IPS-18c (cell line): ENCODE measurements around the gene GXYLT2.

Experiments
- H3K4me3 ChIP-seq: 2 replicates; pipeline ENCODE4 v1.7.0; 2013; ENCODE audit warnings: low read depth, mild to moderate bottlenecking, low read length, moderate library complexity; ENCODE audit not compliant: insufficient read depth
- H3K9me3 ChIP-seq: one replicate; pipeline ENCODE4 v1.6.1; 2013; ENCODE audit warnings: mild to moderate bottlenecking, low read length, moderate library complexity; ENCODE audit not compliant: control insufficient read depth, insufficient read depth

GXYLT2 gene

DNA sequence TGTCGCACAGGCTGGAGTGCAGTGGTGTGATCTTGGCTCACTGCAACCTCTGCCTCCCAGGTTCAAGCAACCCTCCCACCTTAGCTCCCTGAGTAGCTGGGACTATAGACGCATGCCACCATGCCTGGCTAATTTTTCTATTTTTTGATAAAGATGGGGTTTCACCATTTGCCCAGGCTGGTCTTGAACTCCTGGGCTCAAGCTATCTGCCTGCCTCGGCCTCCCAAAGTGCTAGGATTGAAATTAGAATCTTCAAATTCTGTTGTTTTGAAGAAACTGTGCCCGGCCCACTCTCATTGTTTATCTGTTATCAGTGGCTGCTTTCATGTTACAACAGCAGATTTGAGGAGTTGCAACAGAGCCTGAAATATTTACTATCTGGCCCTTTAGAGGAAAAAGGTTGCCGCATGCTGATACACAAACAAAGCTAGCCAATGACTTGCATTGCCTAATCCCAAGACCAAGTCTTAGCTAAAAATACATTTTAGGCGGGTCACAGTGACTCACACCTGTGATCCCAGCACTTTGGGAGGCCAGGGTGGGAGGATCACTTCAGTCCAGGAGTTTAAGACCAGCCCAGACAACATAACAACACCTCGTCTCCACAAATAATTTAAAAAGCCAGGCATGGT lies 65.6 kb downstream of the GXYLT2 start:
- Histone ChIP-seq H3K9me3 (no peaks in the 10 kb centered on the region), H3K4me3 (no peak overlapping the region)

- H3K4me3 ChIP-seq: no peak overlapping the region
- no peaks in the 10 kb centered on the region for H3K9me3 ChIP-seq
Observed at GRCh38 chr3:72957297-72957696, 69.5 kb downstream of the GXYLT2 start.

- H3K9me3 ChIP-seq: no peaks in the 10 kb centered on the region
Observed at GRCh38 chr3:72959336-72959735, 71.5 kb downstream of the GXYLT2 start.

GRCh38 chr3:72960812-72961518 lies 73.1 kb downstream of the GXYLT2 start:
- H3K4me3 ChIP-seq: no peak overlapping the region
- H3K9me3 ChIP-seq: no peaks in the 10 kb centered on the region

More at GRCh38 chr3:72959336-72959735, 71.5 kb downstream of the GXYLT2 start:
- no peak overlapping the region for H3K4me3 ChIP-seq

GRCh38 chr3:72961752-72962151 lies 73.9 kb downstream of the GXYLT2 start:
- Histone ChIP-seq H3K4me3 (no peak overlapping the region), H3K9me3 (no peaks in the 10 kb centered on the region)

GRCh38 chr3:72962317-72962716 lies 74.5 kb downstream of the GXYLT2 start:
- no peaks in the 10 kb centered on the region for H3K9me3 ChIP-seq
- H3K4me3 ChIP-seq: no peak overlapping the region

GRCh38 chr3:72964633-72965032 lies 76.8 kb downstream of the GXYLT2 start:
- no peaks in the 10 kb centered on the region for H3K9me3 ChIP-seq
- H3K4me3 ChIP-seq: no peak overlapping the region

GRCh38 chr3:72968266-72968664 lies 80.4 kb downstream of the GXYLT2 start:
- H3K9me3 ChIP-seq: no peaks in the 10 kb centered on the region
- H3K4me3 ChIP-seq: no peak overlapping the region

DNA sequence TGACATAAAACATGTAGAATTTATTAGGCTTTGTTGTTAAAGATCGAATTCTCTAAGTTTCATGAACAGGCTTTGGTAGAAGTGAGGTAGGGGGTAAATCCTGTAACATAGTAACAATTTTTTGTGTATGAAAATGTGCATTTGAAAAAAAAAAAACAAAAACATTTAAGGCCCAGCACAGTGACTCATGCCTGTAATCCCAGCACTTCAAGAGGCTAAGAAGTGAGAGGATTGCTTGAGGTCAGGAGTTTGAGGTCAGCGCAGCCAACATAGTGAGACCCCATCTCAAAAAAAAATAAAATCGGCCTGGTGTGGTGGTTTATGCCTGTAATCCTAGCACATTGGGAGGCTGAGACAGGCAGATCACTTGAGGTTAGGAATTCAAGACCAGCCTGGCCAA lies 81.9 kb downstream of the GXYLT2 start:
- no peak overlapping the region for H3K4me3 ChIP-seq
- no peaks in the 10 kb centered on the region for H3K9me3 ChIP-seq

DNA sequence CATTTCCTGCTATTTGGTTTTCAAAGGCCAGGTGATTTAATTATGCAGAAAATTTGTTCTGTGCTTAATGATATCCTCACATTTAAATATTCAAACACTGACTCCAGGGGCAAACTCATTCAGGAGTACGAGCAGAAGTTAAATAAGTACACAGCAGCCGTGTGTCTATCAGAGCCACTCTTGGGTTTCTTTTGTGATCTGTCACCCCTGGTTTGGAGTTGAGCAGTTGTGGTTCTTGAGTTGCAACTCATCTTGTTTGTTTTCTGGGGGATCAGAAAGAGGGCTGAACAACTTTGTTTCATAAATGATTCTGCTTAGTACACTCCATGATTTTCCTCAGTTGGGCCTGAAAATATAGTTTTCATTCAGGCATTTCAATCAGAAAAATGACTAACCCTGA lies 83.1 kb downstream of the GXYLT2 start:
- Histone ChIP-seq H3K4me3 (no peak overlapping the region), H3K9me3 (no peaks in the 10 kb centered on the region)

- H3K4me3 ChIP-seq: no peak overlapping the region
- no peaks in the 10 kb centered on the region for H3K9me3 ChIP-seq
Observed at GRCh38 chr3:72972706-72973030, 84.8 kb downstream of the GXYLT2 start.

DNA sequence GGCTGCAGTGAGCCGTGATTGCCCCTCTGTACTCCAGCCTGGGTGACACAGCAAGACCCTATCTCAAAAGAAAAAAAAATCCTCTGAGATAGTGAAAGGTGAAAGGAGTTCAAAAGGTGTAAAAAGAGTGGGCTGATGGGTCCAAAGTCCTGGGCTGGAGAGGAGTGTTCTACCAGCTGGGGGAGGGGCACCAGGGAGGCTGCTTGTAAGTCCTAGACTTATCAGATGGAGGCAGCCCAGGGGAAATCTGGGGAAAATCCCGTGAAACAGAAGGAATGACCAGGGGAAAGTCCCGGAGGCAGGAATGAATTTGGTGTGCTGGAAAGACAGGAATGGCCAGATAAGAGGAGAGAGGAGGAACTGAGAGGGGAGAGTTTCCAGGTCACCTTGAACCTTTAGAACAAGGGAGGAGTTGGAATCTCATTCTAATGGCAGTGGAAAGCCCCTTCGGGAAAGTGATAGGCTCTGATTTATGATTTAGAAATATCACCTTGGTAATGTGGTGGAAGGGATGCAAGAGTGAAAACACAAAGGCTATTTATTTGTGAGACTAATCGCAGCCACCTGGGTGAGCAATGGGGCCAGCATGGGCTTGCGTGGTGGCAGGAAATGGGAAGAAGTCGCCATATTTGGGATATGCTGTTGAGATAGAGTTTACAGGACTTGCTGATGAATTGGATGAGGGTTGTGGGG lies 85.3 kb downstream of the GXYLT2 start:
- Histone ChIP-seq H3K9me3 (no peaks in the 10 kb centered on the region), H3K4me3 (no peak overlapping the region)

- no peaks in the 10 kb centered on the region for H3K9me3 ChIP-seq
Observed at GRCh38 chr3:72973786-72974185, 85.9 kb downstream of the GXYLT2 start.

GRCh38 chr3:72974956-72975355 lies 87.1 kb downstream of the GXYLT2 start:
- Histone ChIP-seq H3K9me3 (no peaks in the 10 kb centered on the region), H3K4me3 (no peak overlapping the region)

More at GRCh38 chr3:72973786-72974185, 85.9 kb downstream of the GXYLT2 start:
- H3K4me3 ChIP-seq: no peak overlapping the region

DNA sequence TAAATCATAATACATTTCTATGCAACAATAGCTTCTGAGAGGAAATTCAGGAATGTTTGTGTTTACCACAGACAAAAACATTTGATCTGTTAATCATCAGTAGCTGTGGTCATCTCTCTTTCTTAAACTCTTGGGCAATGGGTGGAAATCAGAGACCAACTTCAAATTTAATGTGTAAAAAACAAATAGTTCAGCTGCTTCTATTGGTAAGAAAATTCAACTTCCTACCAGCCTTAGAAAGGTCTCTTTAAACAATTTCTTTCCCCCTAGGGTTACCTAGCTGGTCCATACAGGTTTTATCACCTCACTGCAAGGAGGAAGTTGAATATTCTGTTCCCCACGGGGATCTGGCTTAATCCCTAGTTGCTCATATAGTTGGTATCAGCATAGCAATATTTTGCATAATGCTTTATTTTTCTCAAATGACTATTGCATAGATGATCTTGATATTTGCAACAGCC lies 88.5 kb downstream of the GXYLT2 start:
- Histone ChIP-seq H3K4me3 (no peak overlapping the region), H3K9me3 (no peaks in the 10 kb centered on the region)

GRCh38 chr3:72977060-72977808 lies 89.4 kb downstream of the GXYLT2 start:
- H3K4me3 ChIP-seq: no peak overlapping the region
- H3K9me3 ChIP-seq: no peaks in the 10 kb centered on the region

DNA sequence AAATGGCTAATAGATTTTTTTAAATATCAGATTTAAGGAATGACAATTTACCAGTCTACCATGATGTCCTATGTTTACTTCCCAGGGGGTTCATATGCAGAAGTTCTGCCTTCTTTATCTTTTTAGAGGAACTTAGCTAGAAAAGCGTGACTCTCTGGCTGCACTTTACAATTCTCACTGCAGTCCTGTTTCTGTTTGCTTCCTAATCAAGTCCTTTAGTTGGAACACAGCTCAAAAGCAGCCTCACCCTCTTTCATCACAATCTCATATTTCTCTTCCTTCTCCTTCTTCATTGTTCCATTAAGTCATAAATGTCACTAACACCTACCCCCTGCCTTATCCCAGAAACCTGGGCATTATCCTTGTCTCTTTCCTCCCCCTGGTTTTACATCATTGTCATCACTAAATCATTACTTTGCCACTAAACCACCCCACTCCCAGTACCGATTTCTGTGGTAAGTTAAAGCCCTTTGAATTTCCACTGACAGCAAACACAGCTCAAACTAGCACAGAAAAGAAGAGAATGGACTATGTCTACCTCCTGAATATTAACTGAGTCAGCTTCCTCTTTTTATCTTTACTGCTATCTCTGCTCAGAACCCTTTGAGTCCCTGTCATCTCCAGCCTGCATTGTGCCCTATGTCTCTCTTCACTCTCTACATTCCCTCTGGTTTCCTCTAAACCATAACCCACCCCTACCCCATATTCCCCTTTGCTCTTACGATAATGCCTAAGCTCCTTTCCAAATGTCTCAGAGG lies 94.9 kb downstream of the GXYLT2 start:
- Histone ChIP-seq H3K4me3 (no peak overlapping the region), H3K9me3 (peaks cover 3% of the 10 kb centered on the region)
